Liver (tissue), 9 donors: ENCODE measurements around the gene HDLBP. TPM values are rescaled to one million over a fixed set of nuclear protein-coding genes. Genes with fewer than 3 reads are reported as not detected.

ENCODE experiments used
- DNase-seq: peaks from one replicate; pipeline ENCODE4 v3.0.0-alpha.2; 2017; ENCODE audit warnings: low spot score
- H3K27ac ChIP-seq, 2 donors: one replicate each; pipeline ENCODE4 v1.7.0; 2013; ENCODE audit warnings: inconsistent platforms in 2 of 2, low read length in 2 of 2, control low read depth in 1 of 2, low read depth in 1 of 2, mild to moderate bottlenecking in 1 of 2
- H3K27me3 ChIP-seq, 4 donors: one replicate each; pipeline versions ENCODE4 v1.6.1 to v1.7.0; 2013; ENCODE audit warnings: low read length in 3 of 4, inconsistent platforms in 1 of 4, mild to moderate bottlenecking in 1 of 4, moderate library complexity in 1 of 4; ENCODE audit not compliant: control insufficient read depth in 4 of 4, insufficient read depth in 4 of 4
- H3K36me3 ChIP-seq, 4 donors: one replicate each; pipeline versions ENCODE4 v1.6.1 to v1.7.0; 2013; ENCODE audit warnings: low read length in 3 of 4, mild to moderate bottlenecking in 3 of 4, low read depth in 1 of 4, moderate library complexity in 1 of 4; ENCODE audit not compliant: control insufficient read depth in 4 of 4, insufficient read depth in 3 of 4
- H3K4me1 ChIP-seq, 4 donors: one replicate each; pipeline versions ENCODE4 v1.6.1 to v1.7.0; 2013; ENCODE audit warnings: low read length in 3 of 4, mild to moderate bottlenecking in 3 of 4, moderate library complexity in 1 of 4; ENCODE audit not compliant: control insufficient read depth in 4 of 4, insufficient read depth in 4 of 4
- H3K4me3 ChIP-seq, 3 donors: one replicate each; pipeline versions ENCODE4 v1.6.1 to v1.7.0; 2013; ENCODE audit warnings: low read length in 3 of 3, control low read depth in 1 of 3, low read depth in 1 of 3, mild to moderate bottlenecking in 1 of 3
- H3K9ac ChIP-seq, 2 donors: one replicate each; pipeline ENCODE4 v1.7.0; 2013; ENCODE audit warnings: low read length in 2 of 2, mild to moderate bottlenecking in 2 of 2, moderate library complexity in 2 of 2, control low read depth in 1 of 2, low read depth in 1 of 2
- H3K9me3 ChIP-seq, 4 donors: one replicate each; pipeline versions ENCODE4 v1.6.1 to v1.7.0; 2013; ENCODE audit warnings: low read length in 3 of 4; ENCODE audit not compliant: control insufficient read depth in 4 of 4
- ATF3 ChIP-seq: IDR thresholded peaks from 2 replicates; pipeline ENCODE4 v1.6.1; 2016; ENCODE audit warnings: antibody characterized with exemption
- CTCF ChIP-seq: fragments of 150-350 bp; IDR thresholded peaks from 2 replicates; pipeline ENCODE4 v1.5.1; 2017; ENCODE audit warnings: improper control_type of control experiment, low read depth, low read length; ENCODE audit not compliant: missing input control
- EGR1 ChIP-seq, 2 donors: IDR thresholded peaks; 2 replicates each; pipeline ENCODE4 v1.6.1; 2016 to 2018; ENCODE audit warnings: antibody characterized with exemption in 2 of 2, low read depth in 2 of 2
- FOXA1 ChIP-seq: IDR thresholded peaks from 2 replicates; pipeline ENCODE4 v1.6.1; 2016; ENCODE audit warnings: antibody characterized with exemption
- FOXA2 ChIP-seq: IDR thresholded peaks from 2 replicates; pipeline ENCODE4 v1.6.1; 2016; ENCODE audit warnings: antibody characterized with exemption
- GABPA ChIP-seq, 2 donors: IDR thresholded peaks in 1 of 2; conservative IDR thresholded peaks in 1 of 2; 2 replicates each; pipeline ENCODE4 v1.6.1; 2016; ENCODE audit warnings: antibody characterized with exemption in 2 of 2, mild to moderate bottlenecking in 1 of 2, moderate library complexity in 1 of 2
- HNF4A ChIP-seq, 2 donors: conservative IDR thresholded peaks; 2 replicates each; pipeline ENCODE4 v1.6.1; 2016; ENCODE audit warnings: antibody characterized with exemption in 2 of 2, mild to moderate bottlenecking in 2 of 2
- HNF4G ChIP-seq: IDR thresholded peaks from 2 replicates; pipeline ENCODE4 v1.6.1; 2016; ENCODE audit warnings: antibody characterized with exemption
- JUND ChIP-seq, 2 donors: IDR thresholded peaks; 2 replicates each; pipeline ENCODE4 v1.6.1; 2016; ENCODE audit warnings: antibody characterized with exemption in 2 of 2
- MAX ChIP-seq: IDR thresholded peaks from 2 replicates; pipeline ENCODE4 v1.6.1; 2016; ENCODE audit warnings: antibody characterized with exemption
- NR2F2 ChIP-seq: IDR thresholded peaks from 2 replicates; pipeline ENCODE4 v1.6.1; 2016; ENCODE audit warnings: antibody characterized with exemption
- RAD21 ChIP-seq, 2 donors: IDR thresholded peaks; 2 replicates each; pipeline ENCODE4 v1.6.1; 2016; ENCODE audit warnings: antibody characterized with exemption in 2 of 2, mild to moderate bottlenecking in 2 of 2
- REST ChIP-seq: IDR thresholded peaks from 2 replicates; pipeline ENCODE4 v1.6.1; 2016; ENCODE audit warnings: antibody characterized with exemption, mild to moderate bottlenecking
- SP1 ChIP-seq: IDR thresholded peaks from 2 replicates; pipeline ENCODE4 v1.6.1; 2018; ENCODE audit warnings: antibody characterized with exemption, mild to moderate bottlenecking
- TAF1 ChIP-seq: conservative IDR thresholded peaks from 2 replicates; pipeline ENCODE4 v1.6.1; 2016; ENCODE audit warnings: antibody characterized with exemption, mild to moderate bottlenecking
- YY1 ChIP-seq: IDR thresholded peaks from 2 replicates; pipeline ENCODE4 v1.6.1; 2016; ENCODE audit warnings: antibody characterized with exemption, mild to moderate bottlenecking
- ZBTB33 ChIP-seq: IDR thresholded peaks from 2 replicates; pipeline ENCODE4 v1.6.1; 2016; ENCODE audit warnings: antibody characterized with exemption
- WGBS: extraction: QIAGEN DNeasy Blood & Tissue Kit; methylation state at CpG from one replicate; pipeline ENCODE4 v1.1.7; 2013; 5-methylcytosine and 5-hydroxymethylcytosine counted together
- polyA plus RNA-seq, 2 donors: library from polyadenylated mRNA; stranded (reverse) in 1 of 2; unstranded in 1 of 2; fragments of 200-250 nt in 1 of 2; fragments of >200 nt in 1 of 2; fragmentation: Nextera tagmentation in 1 of 2; extraction: Ambion mirVana in 1 of 2; gene quantifications; one replicate each; pipeline versions ENCODE4 v1.2.1 to v1.2.3, GENCODE V29; 2013 to 2015
- total RNA-seq, 2 donors: library from RNA; depleted of rRNA; stranded (reverse); fragments of >200 nt; gene quantifications; one replicate each; pipeline ENCODE4 v1.2.3, GENCODE V29; 2014
- donor health status: healthy.
- donor health status: healthy.
- donor health status: healthy.
- donor health status: healthy.
- donor health status: healthy.

Gene HDLBP
- total and polyA plus RNA-seq, 4 donors = 219 to 580 (median 258) TPM

GRCh38 chr2:241257419-241258032 is 57.9 kb downstream of the HDLBP start:
- peak; percentile 39 to 40 for TF ChIP-seq RAD21 (IDR thresholded peaks at IDR 0.05)
- TF ChIP-seq ATF3 = no peak
- no peak for TF ChIP-seq ZBTB33
- no peak for TF ChIP-seq NR2F2
- no peak for TF ChIP-seq JUND (IDR thresholded peaks at IDR 0.05)
- no peak for TF ChIP-seq HNF4A (conservative IDR thresholded peaks at IDR 0.05)
- TF ChIP-seq EGR1 (IDR thresholded peaks at IDR 0.05; ENCODE audit: low read depth in 2 of 2) = no peak
- 82% methylated on average over 11 of the region's 11 CpGs for WGBS
- peak; percentile 5 for DNase-seq
- peaks cover 0 to 35% (median 20%) of the 10 kb centered on the region in 4 donors for H3K4me1 ChIP-seq
- H3K9ac ChIP-seq = no peak overlapping the region
- no peak overlapping the region for H3K4me3 ChIP-seq
- H3K36me3 ChIP-seq = peaks cover 11 to 71% (median 64%) of the 10 kb centered on the region in 4 donors
- no peak overlapping the region for H3K27ac ChIP-seq
- H3K27me3 ChIP-seq = no peaks in the 10 kb centered on the region
- H3K9me3 ChIP-seq = no peaks in the 10 kb centered on the region

GRCh38 chr2:241256168-241256545 is 59.3 kb downstream of the HDLBP start:
- no peak for DNase-seq
- Histone ChIP-seq H3K27me3 (no peaks in the 10 kb centered on the region), H3K9ac (no peak overlapping the region), H3K9me3 (no peaks in the 10 kb centered on the region), H3K4me3 (no peak overlapping the region), H3K27ac (peak overlapping the region; percentile 61 to 78), H3K4me1 (peaks cover 0 to 35% (median 20%) of the 10 kb centered on the region in 4 donors), H3K36me3 (peaks cover 19 to 67% (median 63%) of the 10 kb centered on the region in 4 donors)
- TF ChIP-seq HNF4A (conservative IDR thresholded peaks at IDR 0.05) = no peak
- no peak for TF ChIP-seq JUND (IDR thresholded peaks at IDR 0.05)
- no peak for TF ChIP-seq ZBTB33
- no peak for TF ChIP-seq ATF3
- no peak for TF ChIP-seq GABPA (IDR thresholded peaks at IDR 0.05 in 1 of 2, conservative IDR thresholded peaks at IDR 0.05 in 1 of 2)
- no peak for TF ChIP-seq MAX
- no peak for TF ChIP-seq YY1
- TF ChIP-seq FOXA1 = no peak
- no peak for TF ChIP-seq CTCF
- no peak for TF ChIP-seq SP1
- TF ChIP-seq TAF1 = no peak
- TF ChIP-seq RAD21 (IDR thresholded peaks at IDR 0.05) = no peak
- no peak for TF ChIP-seq EGR1 (IDR thresholded peaks at IDR 0.05; ENCODE audit: low read depth in 2 of 2)
- no peak for TF ChIP-seq HNF4G
- no peak for TF ChIP-seq NR2F2
- no peak for TF ChIP-seq FOXA2
- no peak for TF ChIP-seq REST
- WGBS = 84% methylated on average over 11 of the region's 11 CpGs
